Measurements from ENCODE around the gene PRPSAP2. TPM values are rescaled to one million over a fixed set of nuclear protein-coding genes. Genes with fewer than 3 reads are reported as not detected.
"Not testable (repeated sequence)": the region's sequence is repeated elsewhere in the genome, so short reads cannot be mapped to it uniquely, and the experiment has no call there.

PRPSAP2 gene
- polyA plus RNA-seq, 1 donor from 2014 or later: 358 TPM

DNA sequence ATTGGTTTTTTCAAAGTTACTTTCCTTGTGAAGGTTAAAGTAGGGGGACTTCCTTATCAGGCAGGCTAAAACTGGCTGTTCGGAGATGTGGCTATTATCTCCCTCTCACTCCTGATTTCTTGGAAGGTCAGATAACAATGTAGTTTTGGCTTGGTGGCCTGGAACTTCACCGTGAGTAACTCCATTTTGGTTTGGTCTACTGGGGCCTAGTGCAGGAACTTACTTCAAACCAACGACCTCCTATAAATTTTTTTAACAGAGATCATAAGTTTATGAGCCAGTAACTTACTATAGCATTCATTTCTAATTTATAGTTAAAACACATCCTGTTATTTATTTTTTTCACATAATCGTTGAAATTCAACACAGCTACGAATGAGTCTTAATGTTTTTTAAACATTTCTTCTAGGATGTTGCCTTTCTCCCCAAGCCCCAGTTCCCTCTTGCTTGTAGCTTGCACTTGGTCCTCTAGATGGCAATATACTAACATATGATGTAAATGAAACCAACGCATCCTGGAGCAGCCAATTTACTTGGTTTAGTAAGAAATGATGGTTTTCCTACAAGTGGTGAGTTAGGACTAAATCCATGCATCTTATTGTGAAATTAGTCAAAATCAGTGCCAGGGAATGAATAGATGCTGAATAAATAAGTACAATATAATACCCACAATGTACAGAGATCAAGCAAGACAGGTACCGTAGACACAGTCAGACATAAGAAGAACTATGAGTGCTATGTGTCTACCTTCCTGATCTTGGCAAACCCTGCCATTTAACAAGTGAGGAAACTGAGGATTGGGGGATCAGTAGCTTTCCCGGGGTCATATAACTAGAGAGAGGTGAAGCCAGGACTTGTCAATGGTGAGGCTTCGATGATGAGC, 41.2 kb upstream of the PRPSAP2 start:
- not testable (repeated sequence) for H3K27me3 ChIP-seq (ENCODE audit: insufficient read depth, low read depth, low read length); H4K20me1 ChIP-seq (ENCODE audit: insufficient read depth); H3K36me3 ChIP-seq (ENCODE audit: insufficient read depth, low read length); H3K4me3 ChIP-seq (ENCODE audit: low read length); H3K79me2 ChIP-seq (replicated peaks; ENCODE audit: insufficient read depth, low read length); H3K9ac ChIP-seq (ENCODE audit: low read length); H3K9me2 ChIP-seq (ENCODE audit: insufficient read depth, low read length); H2AFZ ChIP-seq (ENCODE audit: low read depth, low read length); H3K27ac ChIP-seq (ENCODE audit: low read length); H3K9me3 ChIP-seq (ENCODE audit: low read length); H3F3A ChIP-seq (ENCODE audit: insufficient read depth, low read length, poor library complexity, severe bottlenecking); H3K4me2 ChIP-seq (ENCODE audit: low read length)
- peak; percentile 82 for TF ChIP-seq CTCF (IDR thresholded peaks at IDR 0.05; ENCODE audit: poor library complexity, severe bottlenecking)
- peak; percentile 74 for TF ChIP-seq SMC3 (conservative IDR thresholded peaks at IDR 0.05; ENCODE audit: poor library complexity)
- peak; percentile 76 for TF ChIP-seq RAD21 (conservative IDR thresholded peaks at IDR 0.05)

GRCh38 chr17:18821430-18821829, 36.5 kb upstream of the PRPSAP2 start:
- not testable (repeated sequence) for H4K20me1 ChIP-seq (ENCODE audit: insufficient read depth); H3K27me3 ChIP-seq (ENCODE audit: insufficient read depth, low read depth, low read length); H3F3A ChIP-seq (ENCODE audit: insufficient read depth, low read length, poor library complexity, severe bottlenecking); H3K9ac ChIP-seq (ENCODE audit: low read length); H3K9me3 ChIP-seq (ENCODE audit: low read length); H3K27ac ChIP-seq (ENCODE audit: low read length); H2AFZ ChIP-seq (ENCODE audit: low read depth, low read length); H3K79me2 ChIP-seq (replicated peaks; ENCODE audit: insufficient read depth, low read length); H3K4me2 ChIP-seq (ENCODE audit: low read length); H3K36me3 ChIP-seq (ENCODE audit: insufficient read depth, low read length); H3K4me3 ChIP-seq (ENCODE audit: low read length); H3K9me2 ChIP-seq (ENCODE audit: insufficient read depth, low read length)

DNA sequence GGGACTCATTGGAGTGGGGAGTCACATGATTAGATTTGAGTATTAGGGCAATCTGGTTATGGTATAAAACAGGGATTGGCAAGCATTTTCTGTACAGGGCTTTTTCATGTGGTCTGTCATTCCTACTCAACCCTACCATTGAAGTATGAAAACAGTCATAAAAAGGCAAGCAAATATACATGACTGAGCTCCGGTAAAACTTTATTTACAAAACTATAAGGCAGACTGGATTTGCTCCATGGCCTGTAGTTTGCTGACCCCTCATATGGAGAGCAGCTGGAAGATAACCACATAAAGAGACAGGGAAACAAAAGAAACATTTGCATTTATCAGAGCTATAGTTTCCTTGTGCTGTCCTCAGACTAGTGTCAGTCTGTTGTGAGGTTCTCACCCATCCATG, 30.3 kb upstream of the PRPSAP2 start:
- not testable (repeated sequence) for H4K20me1 ChIP-seq (ENCODE audit: insufficient read depth); H3K4me2 ChIP-seq (ENCODE audit: low read length); H3K4me3 ChIP-seq (ENCODE audit: low read length); H3K27me3 ChIP-seq (ENCODE audit: insufficient read depth, low read depth, low read length); H3K9ac ChIP-seq (ENCODE audit: low read length); H3K9me2 ChIP-seq (ENCODE audit: insufficient read depth, low read length); H3F3A ChIP-seq (ENCODE audit: insufficient read depth, low read length, poor library complexity, severe bottlenecking); H3K9me3 ChIP-seq (ENCODE audit: low read length); H2AFZ ChIP-seq (ENCODE audit: low read depth, low read length); H3K36me3 ChIP-seq (ENCODE audit: insufficient read depth, low read length); H3K79me2 ChIP-seq (replicated peaks; ENCODE audit: insufficient read depth, low read length); H3K27ac ChIP-seq (ENCODE audit: low read length)

DNA sequence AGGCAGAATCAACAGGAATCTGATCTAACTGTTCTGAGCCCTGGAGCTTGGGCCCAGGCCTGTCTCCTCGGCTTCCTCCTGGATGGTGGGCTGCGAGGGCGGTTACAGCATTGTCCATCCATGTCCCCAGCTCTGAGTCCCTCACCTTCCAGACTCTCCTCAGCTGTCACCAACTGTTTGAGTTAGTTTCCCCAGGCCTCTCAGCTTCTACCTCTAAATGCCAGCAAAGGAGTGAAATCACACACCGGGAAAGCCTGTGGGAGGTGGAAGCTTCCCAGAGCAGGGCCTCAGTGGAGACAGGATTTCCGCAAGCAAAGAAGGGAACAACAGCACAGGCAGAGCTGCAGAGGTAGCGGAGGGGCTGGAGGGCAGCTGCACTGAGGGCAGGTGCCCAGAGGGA, 9.4 kb upstream of the PRPSAP2 start:
- no peaks in the 10 kb centered on the region for H3K27me3 ChIP-seq (ENCODE audit: insufficient read depth, low read depth, low read length)
- H3K4me3 ChIP-seq (ENCODE audit: low read length): no peak overlapping the region
- no peaks in the 10 kb centered on the region for H3K9me2 ChIP-seq (ENCODE audit: insufficient read depth, low read length)
- TF ChIP-seq MXI1 (conservative IDR thresholded peaks at IDR 0.05; ENCODE audit: poor library complexity, severe bottlenecking): no peak
- TF ChIP-seq REST (IDR thresholded peaks at IDR 0.05; ENCODE audit: borderline replicate concordance): no peak
- TF ChIP-seq POLR2AphosphoS5 (IDR thresholded peaks at IDR 0.05): no peak
- TF ChIP-seq TAF1 (IDR thresholded peaks at IDR 0.05; ENCODE audit: low read depth): no peak
- TF ChIP-seq EZH2 (IDR thresholded peaks at IDR 0.05; ENCODE audit: borderline replicate concordance, insufficient read depth, low read length, poor library complexity, severe bottlenecking): no peak
- no peak for TF ChIP-seq EP300 (conservative IDR thresholded peaks at IDR 0.05; ENCODE audit: poor library complexity, severe bottlenecking)
- TF ChIP-seq CTCF (IDR thresholded peaks at IDR 0.05; ENCODE audit: poor library complexity, severe bottlenecking): no peak
- TF ChIP-seq RAD21 (conservative IDR thresholded peaks at IDR 0.05): no peak
- no peak for TF ChIP-seq SMC3 (conservative IDR thresholded peaks at IDR 0.05; ENCODE audit: poor library complexity)
- no peaks in the 10 kb centered on the region for H3K79me2 ChIP-seq (replicated peaks; ENCODE audit: insufficient read depth, low read length)
- no peak overlapping the region for H3K4me2 ChIP-seq (ENCODE audit: low read length)
- no peak overlapping the region for H3K27ac ChIP-seq (ENCODE audit: low read length)
- no peaks in the 10 kb centered on the region for H4K20me1 ChIP-seq (ENCODE audit: insufficient read depth)
- no peaks in the 10 kb centered on the region for H3K36me3 ChIP-seq (ENCODE audit: insufficient read depth, low read length)
- no peaks in the 10 kb centered on the region for H3F3A ChIP-seq (ENCODE audit: insufficient read depth, low read length, poor library complexity, severe bottlenecking)
- H3K9me3 ChIP-seq (ENCODE audit: low read length): no peaks in the 10 kb centered on the region
- H3K9ac ChIP-seq (ENCODE audit: low read length): no peak overlapping the region
- no peak overlapping the region for H2AFZ ChIP-seq (ENCODE audit: low read depth, low read length)

All from neural cell (in vitro differentiated cells).